Measurements from ENCODE around the gene ARHGEF2. TPM values are rescaled to one million over a fixed set of nuclear protein-coding genes. Genes with fewer than 3 reads are reported as not detected.

ARHGEF2 gene
- total and polyA plus RNA-seq, 9 of the 15 experiments (the other 6 are each of a cell fraction or from before 2014, with no cell fraction given): 7.1 to 162 (median 62.2) TPM

DNA sequence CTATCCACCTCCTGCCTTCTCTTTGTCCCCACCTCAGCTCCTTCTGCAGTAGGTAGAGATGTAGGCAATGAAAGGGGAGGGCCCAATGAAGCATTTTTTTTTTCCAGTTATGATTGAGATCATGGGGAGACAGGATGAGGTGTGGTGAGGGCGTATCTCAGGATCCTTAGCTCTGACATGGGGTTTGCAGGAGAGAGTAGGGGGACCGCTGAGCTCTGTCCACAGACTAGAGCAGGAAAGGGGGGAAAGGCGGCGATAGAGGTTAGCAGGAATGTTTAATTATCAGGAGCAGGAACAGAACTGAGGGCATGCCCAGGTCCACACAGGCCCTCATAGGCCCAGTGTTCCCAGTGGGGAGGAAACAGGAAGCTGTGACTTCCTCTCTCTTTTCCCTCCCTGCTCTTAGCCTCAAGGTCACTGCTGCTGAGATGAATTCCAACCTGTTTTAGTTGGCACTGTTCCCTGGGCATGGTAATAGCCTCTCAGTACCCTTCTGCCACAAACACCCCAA lies 37.8 kb downstream of the ARHGEF2 start (continued):
- TF ChIP-seq RHOXF2B (CRISPR knock-in tag; conservative IDR thresholded peaks at IDR 0.05): no peak
- TF ChIP-seq TCFL5 (CRISPR knock-in tag; conservative IDR thresholded peaks at IDR 0.05): no peak
- TF ChIP-seq NR3C1 (CRISPR knock-in tag; IDR thresholded peaks at IDR 0.05): no peak
- 0 out of 2 replicates have a peak, but pooled peaks have one; percentile 17 for TF ChIP-seq EP400 (IDR thresholded peaks at IDR 0.05)
- no peak for TF ChIP-seq ZNF785 (CRISPR knock-in tag; IDR thresholded peaks at IDR 0.05)
- no peak for TF ChIP-seq WHSC1 (IDR thresholded peaks at IDR 0.05; ENCODE audit: low read length)
- no peak for TF ChIP-seq HCFC1 (IDR thresholded peaks at IDR 0.05; ENCODE audit: low read depth, low read length)
- TF ChIP-seq EGR1 (conservative IDR thresholded peaks at IDR 0.05): no peak
- no peak for TF ChIP-seq ETS2 (tag; IDR thresholded peaks at IDR 0.05; ENCODE audit: borderline replicate concordance, poor library complexity, severe bottlenecking)
- TF ChIP-seq MECOM (CRISPR knock-in tag; IDR thresholded peaks at IDR 0.05): no peak
- no peak for TF ChIP-seq ZNF778 (CRISPR knock-in tag; IDR thresholded peaks at IDR 0.05)
- TF ChIP-seq BRCA1 (IDR thresholded peaks at IDR 0.05): no peak
- no peak for TF ChIP-seq BRCA1 (CRISPR knock-in tag; IDR thresholded peaks at IDR 0.05)
- TF ChIP-seq RBM15 (IDR thresholded peaks at IDR 0.05; ENCODE audit: insufficient read depth, low read length): no peak
- TF ChIP-seq FOSL1 (tag; conservative IDR thresholded peaks at IDR 0.05): no peak
- TF ChIP-seq GTF2E2 (tag; IDR thresholded peaks at IDR 0.05): no peak
- TF ChIP-seq ETV5 (CRISPR knock-in tag; IDR thresholded peaks at IDR 0.05; ENCODE audit: low read depth): no peak
- no peak for TF ChIP-seq POU5F1 (IDR thresholded peaks at IDR 0.05; ENCODE audit: borderline replicate concordance, low read depth, low read length, partially characterized antibody)
- TF ChIP-seq ZNF347 (CRISPR knock-in tag; IDR thresholded peaks at IDR 0.05; ENCODE audit: low read depth): no peak
- TF ChIP-seq BCOR (IDR thresholded peaks at IDR 0.05): no peak
- TF ChIP-seq CC2D1A (IDR thresholded peaks at IDR 0.05): no peak
- TF ChIP-seq, protein P1, sequence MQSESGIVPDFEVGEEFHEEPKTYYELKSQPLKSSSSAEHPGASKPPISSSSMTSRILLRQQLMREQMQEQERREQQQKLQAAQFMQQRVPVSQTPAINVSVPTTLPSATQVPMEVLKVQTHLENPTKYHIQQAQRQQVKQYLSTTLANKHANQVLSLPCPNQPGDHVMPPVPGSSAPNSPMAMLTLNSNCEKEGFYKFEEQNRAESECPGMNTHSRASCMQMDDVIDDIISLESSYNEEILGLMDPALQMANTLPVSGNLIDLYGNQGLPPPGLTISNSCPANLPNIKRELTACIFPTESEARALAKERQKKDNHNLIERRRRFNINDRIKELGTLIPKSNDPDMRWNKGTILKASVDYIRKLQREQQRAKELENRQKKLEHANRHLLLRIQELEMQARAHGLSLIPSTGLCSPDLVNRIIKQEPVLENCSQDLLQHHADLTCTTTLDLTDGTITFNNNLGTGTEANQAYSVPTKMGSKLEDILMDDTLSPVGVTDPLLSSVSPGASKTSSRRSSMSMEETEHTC (IDR thresholded peaks at IDR 0.05): no peak
- TF ChIP-seq MBD2 (IDR thresholded peaks at IDR 0.05; ENCODE audit: borderline replicate concordance, low read depth): no peak
- TF ChIP-seq RFX5 (IDR thresholded peaks at IDR 0.05; ENCODE audit: low read depth, low read length): no peak
- TF ChIP-seq, protein P2, sequence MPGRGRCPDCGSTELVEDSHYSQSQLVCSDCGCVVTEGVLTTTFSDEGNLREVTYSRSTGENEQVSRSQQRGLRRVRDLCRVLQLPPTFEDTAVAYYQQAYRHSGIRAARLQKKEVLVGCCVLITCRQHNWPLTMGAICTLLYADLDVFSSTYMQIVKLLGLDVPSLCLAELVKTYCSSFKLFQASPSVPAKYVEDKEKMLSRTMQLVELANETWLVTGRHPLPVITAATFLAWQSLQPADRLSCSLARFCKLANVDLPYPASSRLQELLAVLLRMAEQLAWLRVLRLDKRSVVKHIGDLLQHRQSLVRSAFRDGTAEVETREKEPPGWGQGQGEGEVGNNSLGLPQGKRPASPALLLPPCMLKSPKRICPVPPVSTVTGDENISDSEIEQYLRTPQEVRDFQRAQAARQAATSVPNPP (IDR thresholded peaks at IDR 0.05; ENCODE audit: borderline replicate concordance, insufficient read depth, insufficient read length): no peak
- TF ChIP-seq SRSF9 (IDR thresholded peaks at IDR 0.05; ENCODE audit: borderline replicate concordance, low read depth, low read length): no peak
- peak; percentile 59 for TF ChIP-seq ZNF175 (CRISPR knock-in tag; IDR thresholded peaks at IDR 0.05; ENCODE audit: low read depth)
- TF ChIP-seq ESRRB (CRISPR knock-in tag; IDR thresholded peaks at IDR 0.05; ENCODE audit: borderline replicate concordance): no peak
- TF ChIP-seq XRCC4 (IDR thresholded peaks at IDR 0.05; ENCODE audit: extremely low read depth, insufficient read depth, insufficient read length): no peak
- no peak for TF ChIP-seq CCNT2 (IDR thresholded peaks at IDR 0.05; ENCODE audit: borderline replicate concordance, extremely low read depth, insufficient read length, low read depth, low read length)
- no peak for TF ChIP-seq NCOA4 (IDR thresholded peaks at IDR 0.05; ENCODE audit: partially characterized antibody)
- no peak for TF ChIP-seq MED1 (CRISPR knock-in tag; IDR thresholded peaks at IDR 0.05; ENCODE audit: borderline replicate concordance)

Data from K562 (cell line).